Central memory CD4-positive, alpha-beta T cell (primary cell): ENCODE results near the gene LRRC32.
A peak's percentile ranks its signal among the peaks of the same experiment; 100 is the strongest.

Experiments
- DNase-seq: peaks from one replicate; pipeline ENCODE4 v3.0.0; 2022

The LRRC32 gene

DNA sequence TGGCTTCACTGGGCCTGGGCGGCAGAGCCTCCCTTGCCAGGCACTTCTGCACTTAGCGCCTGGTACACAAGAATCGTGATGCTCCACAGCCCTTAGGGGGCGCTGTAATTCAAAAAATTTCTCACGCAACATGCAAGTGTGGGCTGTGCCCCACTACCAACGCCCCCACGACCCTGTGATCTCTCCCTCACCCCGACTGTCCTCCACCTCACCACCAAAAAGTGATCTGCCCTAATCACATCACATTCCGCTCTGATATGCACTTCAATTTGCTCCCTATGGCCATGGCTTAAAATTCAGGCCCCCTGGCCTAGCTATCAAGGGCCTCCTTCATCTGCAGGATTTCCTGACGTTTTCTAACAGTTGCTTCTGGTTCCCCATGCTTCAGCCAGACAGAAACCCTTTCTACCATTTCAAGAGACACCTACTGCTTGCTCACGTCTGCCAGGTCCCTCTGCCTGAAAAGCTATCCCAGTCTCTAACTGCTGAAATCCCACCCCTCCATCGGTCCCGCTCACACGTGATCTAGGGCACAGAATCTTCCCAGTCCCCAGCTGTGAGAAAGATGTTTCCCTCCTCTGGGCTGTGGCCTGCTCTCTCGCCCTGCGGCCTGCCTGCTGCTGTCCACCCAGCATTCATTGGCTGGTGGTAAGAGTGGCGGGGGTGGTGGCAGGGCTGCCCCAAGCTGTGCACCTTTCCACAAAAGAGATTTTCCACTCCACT is 27.9 kb upstream of the LRRC32 start:
- DNase-seq = no peak

DNA sequence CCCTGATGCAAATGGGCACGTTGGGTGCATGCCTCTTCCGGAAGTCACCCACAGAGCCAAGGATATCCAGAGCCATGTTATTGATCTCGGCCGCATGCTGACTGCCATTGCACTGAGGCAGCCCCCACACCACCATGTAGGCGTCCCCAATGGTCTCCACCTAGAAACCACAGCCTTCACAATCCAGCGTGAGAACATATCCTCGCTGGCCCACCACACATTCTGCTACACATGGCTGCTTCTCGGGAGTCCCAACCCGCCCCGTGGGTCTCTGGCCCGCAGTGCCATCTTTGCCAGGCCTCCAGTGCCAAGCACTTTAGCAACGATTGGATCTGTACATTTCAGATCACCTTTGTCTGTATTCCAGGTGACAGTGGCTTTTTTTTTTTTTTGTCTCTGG is 26.2 kb upstream of the LRRC32 start:
- no peak for DNase-seq

DNA sequence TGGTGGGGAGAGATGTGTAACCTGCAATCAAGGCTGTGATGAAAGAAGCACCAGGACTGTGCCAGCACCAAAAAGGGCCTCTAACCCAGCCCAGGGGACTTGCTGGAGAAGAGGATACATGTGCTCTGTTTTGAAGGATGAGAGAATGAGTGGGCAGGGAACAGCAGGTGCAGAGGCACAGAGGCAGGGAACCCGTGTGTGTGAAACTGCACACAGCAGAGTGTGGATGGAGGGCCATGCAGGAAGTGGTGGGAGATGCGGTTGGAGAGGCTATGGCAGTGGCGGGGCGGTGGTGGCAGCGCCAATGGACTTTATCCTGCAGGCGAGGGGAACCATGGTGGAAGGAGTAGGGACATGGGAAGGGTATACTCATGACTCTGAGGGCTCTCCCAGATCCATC is 25.2 kb upstream of the LRRC32 start:
- no peak for DNase-seq

DNA sequence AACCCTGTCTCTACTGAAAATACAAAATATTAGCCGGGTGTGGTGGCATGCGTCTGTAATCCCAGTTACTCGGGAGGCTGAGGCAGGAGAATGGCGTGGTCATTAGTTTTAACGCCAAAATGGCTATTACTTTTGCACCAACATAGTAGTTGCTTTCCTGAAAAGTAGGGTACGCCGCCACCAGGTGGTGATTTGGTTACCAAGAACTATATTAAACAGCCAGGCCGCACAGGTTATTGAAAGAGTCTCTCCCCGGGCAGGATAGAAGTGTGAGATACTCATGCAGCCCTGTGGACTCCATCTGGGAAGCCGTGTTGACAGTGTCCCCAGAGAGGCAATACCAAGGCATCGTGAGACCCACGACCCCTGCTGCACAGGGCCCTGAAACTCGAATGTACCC is 24.6 kb upstream of the LRRC32 start:
- DNase-seq = no peak

DNA sequence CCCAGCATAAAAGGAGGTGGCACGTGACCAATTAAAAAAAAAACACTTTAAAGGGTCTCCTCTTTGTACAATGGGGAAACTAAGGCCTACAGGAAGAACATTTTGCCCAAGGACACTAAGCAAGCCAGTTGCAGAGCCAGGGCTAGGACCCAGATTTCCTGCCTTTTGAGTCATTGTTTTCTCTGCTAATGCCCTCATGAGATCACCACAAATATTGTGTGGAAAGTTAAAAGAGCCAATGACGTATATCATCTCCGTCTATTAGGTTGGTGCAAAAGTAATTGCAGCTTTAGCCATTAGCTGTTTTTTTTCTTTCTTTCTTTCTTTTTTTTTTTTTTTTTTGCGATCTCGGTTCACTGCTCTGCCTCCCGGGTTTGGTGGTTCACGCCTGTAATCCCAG is 24.1 kb upstream of the LRRC32 start:
- no peak for DNase-seq

DNA sequence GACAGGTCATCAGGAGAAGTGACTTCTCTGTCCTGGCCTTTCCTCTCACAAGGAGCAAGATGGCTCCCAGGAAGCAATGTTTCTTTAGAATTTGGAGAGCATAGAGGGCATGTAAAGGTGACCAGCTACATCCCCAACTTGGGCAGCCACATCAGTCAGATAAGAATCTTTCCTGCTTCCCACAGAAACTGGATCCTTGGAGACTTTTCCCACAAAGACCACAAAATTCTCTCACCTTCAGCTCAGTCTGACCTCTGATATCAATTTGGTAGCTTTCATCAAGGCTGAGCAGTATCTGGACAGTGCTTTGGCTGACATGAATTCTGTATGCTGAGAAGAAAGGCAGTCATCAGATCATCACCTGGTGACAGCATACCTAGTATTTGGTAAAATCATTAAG is 23.3 kb upstream of the LRRC32 start:
- DNase-seq = no peak

DNA sequence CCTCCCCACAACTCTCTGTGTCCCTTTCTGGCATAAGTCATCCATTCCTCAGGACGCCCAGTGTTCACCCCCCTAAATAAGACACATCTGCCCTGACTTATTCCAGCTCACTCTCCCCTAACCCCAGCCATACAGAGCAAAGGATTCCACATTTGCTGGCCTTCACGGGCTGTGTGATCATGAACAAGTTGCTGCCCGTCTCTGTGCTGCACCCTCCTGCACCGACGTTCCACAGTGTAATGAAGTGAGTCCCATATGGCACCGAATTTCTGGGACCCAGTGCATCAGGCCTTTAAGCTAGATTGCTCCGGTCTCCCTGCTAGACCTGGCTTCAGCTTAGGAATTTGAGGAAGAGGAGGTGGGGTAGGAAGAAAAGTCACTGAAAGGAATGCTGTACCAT is 22.4 kb upstream of the LRRC32 start:
- DNase-seq = no peak

DNA sequence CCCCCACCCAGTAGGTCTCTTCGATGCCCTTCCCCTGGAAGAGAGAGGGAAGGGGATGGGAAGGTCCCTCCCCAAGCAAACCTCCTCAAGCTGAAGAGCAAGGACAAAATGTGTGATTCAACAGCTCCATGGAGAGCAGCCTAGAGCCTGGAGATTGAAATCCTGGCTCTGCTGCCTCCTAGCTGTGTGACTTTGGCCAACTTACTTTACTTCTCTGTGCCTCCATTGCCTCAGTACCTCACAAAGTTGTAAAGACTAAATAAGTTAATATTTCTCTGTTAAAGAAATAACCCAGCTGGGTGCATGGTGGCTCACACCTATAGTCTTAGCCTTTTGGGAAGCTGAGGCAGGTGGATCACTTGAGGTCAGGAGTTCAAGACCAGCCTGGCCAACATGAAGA is 21.1 kb upstream of the LRRC32 start:
- no peak for DNase-seq

DNA sequence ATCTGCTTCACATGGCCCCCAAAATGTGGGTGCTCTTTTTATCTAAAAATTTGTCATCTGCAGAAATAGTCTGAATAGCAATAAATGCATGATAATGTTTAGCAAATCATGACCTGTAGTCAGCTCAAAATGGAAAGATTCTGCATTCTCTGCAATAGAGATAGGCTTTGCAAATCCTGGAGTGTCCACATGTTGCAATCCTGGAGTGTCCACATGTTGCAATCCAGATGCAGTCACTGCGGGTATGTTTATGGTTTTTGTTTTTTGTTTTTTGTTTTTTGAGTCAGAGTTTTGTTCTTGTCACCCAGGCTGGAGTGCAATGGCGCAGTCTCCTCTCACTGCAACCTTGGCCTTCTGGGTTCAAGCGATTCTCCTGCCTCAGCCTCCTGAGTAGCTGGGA is 20.2 kb upstream of the LRRC32 start:
- DNase-seq = no peak

DNA sequence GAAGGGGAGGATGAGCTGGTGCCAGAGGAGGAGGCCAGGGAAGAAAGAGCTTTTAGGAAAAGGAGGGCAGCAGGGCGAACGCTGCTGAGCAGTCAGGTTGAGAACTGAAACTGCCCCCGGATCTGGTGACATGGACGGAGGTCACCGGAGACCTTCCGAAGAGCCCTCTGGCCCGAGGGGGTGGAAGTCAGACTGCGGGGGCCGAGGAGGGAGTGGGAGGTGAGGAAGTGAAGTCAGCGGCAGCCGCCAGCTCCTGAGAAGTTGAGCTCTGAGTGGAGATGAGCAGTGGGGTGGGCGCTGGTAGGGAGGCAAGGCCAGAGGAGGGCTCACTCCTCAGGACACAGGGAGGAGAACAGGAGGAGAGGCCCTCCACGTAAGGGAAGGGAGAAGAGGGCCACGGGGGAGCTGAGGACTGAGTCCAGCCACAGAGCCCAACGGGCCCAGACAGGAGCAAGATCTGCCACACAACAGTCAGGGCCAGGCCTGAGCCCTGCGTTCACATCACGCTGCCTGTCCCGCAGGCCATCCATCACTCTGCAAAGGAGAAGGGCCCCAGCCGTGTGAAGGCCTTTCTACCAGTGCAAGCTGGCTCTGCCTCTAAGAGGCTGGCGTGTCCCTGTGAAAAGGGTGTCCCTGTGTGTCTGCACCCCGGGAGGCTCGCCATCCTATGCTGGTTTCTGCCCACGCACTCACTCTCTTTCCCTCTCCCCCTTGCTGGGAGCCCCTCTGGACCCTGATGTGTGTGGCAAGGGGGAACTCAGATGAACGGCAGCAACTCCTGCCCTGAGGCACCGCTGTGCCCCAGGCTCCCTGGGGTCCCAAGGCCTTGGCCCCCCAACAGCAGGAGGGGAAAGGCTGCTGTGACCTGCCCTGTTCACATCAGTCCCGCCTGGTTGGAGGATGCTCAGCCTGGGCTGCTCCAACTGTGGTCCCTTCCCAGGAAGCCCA is 19.0 kb upstream of the LRRC32 start:
- DNase-seq = no peak

DNA sequence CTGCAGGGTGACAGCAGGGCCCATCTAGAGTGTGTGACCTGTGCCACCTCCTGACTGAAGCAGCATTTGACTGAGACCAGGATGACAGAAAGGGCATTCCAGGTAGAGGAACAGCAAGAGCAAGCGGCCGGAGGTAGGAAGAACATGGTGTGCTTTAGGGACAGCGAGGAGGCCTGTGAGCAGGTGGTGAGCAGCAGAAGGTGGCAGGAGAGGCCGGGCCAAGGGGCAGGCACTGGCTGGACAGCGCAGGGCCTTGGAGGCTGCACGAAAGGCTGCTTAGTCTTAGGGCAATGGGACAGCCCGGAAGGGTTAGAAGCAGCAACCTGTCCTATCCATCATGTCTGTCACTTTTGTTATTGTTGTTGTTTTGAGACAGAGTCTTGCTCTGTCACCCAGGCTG is 17.6 kb upstream of the LRRC32 start:
- no peak for DNase-seq

DNA sequence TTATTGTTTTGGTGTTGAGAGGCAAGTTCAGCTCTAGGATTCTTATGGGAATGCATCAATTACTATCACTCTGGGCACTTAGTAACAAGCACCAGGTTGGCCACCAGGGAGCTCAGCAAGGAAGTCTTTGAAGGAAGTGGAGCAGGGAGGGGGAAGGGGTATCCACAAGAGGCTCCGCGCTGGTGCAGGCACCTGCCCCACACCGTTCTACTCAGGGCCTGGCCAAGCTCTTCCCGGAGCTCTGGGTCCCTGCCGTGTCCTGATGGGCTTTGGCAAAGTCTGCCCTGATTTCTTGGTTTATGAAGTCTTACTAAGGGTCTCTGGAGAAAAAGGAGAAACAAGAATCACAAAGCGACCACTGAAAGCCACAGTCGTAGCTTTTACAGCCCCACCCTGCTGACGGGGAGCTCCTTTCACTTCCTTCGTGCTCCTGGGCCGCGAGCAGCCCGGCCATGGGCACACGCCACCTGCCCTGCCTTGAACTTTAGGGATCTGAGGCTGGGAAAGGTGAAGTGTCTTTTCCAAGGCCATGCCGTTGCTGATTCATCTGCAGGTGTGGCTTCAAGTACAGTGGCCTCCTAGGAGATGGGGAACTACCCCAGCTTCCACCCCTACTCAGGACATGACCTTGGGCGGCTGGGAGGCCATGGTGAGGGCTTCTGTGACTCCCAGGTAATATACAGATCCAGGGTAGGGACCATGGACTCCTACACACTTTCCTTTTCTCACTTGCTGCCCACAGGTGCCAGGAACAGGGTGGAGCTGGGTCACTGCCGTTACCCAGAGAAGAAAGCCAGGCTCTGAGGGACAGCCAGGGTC is 15.9 kb upstream of the LRRC32 start:
- DNase-seq = no peak

DNA sequence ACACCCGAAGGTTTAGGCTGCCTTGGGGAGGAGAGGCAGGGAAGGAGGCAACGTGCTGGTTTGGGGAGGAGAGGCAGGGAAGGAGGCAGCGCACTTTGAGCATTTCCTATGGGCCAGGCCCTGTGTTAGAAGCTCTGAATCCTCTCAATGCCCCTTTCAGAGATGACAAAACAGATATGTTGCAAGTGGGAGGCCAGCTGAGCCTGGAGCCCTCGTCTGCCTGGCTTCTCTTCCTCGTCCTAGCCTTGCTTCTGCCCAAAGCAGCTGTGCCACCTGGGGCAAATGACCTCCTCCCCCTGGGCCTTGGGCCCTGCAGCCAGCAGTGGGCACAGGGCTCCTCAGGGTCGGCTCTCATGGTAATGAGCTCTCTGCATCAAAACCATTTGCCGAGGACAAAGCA is 15.3 kb upstream of the LRRC32 start:
- no peak for DNase-seq

DNA sequence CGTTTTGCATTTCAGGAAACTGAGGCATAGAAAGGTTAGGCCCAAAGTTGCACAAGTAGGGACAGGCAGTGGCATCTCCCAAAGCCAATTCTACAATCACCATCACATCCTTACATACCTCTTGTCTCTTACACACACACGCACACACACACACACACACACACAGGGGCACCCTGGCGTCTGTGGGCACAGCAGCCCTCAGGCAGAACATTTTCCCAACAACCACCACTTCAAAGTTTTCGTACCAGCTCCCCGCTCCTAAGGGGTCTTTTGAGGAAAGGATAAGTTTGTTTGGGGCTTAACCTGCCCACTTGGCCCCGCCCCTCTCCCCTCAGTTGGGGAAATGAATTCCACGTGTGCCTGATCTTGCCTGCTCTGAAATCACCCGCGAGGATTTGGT is 14.7 kb upstream of the LRRC32 start:
- DNase-seq = no peak

DNA sequence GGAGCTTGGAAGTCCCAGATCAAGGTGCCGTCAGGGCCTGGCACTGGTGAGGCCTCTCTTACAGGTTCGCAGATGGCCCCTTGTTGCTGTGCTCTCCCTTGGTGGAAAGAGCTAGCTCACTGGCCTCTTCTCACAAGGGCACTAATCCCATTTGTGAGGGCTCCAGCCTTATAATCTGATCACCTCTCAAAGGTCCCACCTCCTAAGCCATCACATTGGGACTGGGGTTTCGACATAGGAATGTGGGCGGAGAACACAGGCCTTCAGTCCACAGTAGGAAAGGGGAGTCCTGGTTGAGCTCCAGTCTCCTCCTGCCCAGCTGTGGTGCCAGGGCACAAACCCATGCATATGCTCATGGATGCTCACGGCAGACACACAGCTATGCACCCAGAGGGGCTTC is 14.0 kb upstream of the LRRC32 start:
- no peak for DNase-seq

DNA sequence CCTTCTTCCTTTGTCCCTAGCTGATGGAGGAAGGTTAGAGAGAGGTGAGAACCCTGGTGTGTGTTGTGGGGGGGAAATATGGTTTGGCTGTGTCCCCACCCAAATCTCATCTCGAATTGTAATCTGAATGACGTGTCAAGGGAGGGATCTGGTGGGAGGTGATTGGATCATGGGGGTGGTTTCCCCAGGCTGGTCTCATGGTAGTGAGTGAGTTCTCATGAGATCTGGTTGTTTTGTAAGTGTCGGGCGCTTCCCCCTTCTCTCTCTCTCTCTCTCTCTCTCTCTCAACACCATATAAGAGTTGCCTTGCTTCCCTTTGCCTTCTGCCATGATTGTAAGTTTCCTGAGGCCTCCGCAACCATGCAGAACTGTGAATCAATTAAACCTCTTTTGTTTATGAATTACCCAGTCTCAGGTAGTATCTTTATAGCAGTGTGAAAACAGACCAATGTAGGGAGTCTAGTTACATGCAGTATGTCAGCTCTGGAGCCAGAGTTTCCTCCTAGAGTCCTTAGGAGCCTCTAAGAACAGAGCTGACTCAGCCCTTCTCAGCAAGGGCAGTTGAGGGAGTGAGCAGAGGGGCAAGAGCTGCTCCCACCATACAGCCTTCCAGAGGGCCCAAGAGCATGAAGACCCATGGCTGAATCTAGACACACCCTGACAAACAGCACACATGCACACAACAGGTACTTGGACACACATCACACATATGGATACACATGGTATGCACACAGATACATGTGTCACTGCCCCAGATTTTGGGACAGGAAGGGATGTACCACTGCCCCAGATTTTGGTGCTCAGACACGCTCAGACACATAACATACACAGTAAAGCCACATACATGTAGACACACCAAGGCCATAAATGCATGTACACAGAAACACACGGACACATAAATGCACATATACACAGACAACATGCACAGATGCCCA is 12.9 kb upstream of the LRRC32 start:
- no peak for DNase-seq

DNA sequence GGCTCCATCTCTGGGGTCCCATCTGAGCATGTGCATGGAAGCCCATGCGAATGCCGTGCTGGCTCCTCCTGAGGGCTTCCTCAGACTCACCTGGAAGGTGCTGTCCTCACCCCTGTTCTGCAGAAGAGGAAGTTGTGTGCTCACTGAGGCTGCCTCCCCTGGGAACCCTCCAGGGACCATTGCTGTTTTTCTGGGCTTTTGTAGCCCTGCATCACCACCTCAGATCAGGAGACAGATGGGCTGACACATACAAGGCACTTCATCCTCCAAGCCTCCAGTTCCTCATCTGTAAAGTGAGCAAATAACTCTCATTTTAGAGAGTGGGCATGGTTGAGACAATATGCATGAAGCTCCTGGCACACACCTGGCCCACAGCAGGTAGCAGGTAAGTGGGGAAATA is 12.1 kb upstream of the LRRC32 start:
- no peak for DNase-seq

DNA sequence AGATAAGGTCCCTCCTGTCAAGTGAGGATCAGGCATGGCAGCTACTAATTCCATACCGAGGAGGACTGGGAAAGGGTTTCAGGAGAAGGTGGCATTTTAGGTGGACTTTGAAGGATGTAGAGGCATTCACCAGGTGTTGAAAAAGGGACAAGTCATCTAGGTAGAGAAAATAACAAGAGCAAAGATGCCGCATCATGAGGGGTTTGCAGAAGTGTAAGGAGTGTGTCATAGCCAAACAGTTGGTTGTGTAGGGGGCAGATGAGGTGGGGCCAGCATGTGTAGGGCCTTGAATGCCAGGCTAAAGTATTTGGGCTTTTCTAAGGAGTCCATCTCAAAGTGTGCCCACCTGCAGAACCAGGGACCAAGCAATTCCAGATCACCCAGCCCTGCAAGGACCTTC is 11.6 kb upstream of the LRRC32 start:
- DNase-seq = no peak

DNA sequence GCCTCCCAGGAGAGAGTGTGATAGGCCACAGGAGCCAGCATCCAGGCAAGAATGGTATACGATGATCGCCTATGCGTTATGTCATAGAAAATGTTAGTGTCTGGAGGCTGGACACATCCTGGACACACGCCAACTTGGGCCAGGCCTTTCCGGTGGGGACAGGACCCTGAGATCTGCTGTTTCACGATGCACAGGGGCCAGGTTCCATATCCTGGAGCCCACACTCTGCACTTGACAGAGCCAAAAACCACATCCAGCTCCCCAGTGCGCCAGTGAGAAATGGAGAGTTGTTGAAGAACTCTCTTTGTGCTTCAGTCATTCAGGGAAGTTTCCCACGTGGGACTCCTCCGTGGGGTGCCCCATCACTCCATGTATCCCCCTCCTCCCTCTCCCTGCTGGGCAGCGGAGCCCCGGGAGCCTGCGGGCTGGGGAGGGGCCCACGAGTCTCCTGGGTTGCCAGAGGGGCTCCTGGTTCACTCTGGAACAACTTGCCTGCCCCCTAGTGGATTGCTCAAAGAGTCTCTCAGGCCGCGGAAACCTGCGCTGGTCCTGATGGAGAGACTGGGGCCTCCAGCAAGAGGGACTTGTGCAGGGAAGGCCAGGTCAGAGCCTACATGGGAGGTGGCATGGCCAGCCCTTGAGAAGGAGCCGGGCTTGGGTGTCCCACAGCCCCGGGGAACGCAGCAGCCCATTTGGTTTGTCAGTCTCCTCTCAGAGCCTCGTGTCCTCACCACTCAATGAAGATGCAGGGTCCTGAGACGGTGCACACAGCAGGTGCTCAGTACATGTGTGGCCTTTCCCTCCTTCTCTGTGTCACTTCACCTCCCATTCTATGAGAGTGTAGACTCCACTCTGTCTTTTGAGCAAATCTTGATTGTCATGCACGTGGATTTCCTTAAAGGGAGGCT is 10.2 kb upstream of the LRRC32 start:
- DNase-seq = peak; percentile 38

DNA sequence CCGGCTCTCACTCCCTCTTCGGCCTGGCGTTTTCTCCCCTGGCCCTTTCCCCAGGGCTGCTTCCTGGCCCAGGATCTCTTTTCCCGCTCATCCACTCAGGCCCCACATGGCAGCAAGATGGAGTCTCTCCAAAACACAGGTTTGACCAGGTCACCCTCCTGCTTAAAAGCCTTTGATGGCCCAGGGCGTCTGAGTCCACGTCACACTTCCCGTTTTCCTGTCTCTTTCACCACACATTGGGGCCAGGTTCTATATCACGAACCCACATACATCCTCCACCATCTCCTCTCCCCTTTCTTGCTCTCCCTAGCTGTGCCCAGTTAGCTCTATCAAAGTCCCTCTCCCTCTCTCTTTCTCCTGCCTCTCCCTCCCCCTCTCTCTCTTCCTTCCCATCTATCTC is 7.8 kb upstream of the LRRC32 start:
- no peak for DNase-seq

DNA sequence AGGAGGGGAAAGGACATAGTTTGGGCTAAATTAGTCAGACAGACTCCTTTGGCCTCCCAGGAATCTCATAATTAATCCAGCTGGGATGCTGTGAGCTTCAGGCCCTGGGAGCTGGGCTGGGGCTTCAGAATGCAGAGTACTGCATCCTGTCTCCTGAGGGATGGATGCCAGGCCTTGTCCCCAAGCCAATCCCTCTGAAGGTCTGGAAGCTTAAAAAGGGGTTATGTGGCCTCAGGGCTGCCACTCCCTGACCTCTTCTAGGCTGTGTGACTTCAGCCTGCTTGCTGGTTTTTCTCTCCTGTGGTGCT is 6.9 kb upstream of the LRRC32 start:
- DNase-seq = no peak
